ENCODE results near the gene LYZL2. TPM values are rescaled to one million over a fixed set of nuclear protein-coding genes. Genes with fewer than 3 reads are reported as not detected.
"Not testable (repeated sequence)": the region's sequence is repeated elsewhere in the genome, so short reads cannot be mapped to it uniquely, and the experiment has no call there.

LYZL2 gene
- total RNA-seq, 1 experiment from 2014 or later, result not detected

DNA sequence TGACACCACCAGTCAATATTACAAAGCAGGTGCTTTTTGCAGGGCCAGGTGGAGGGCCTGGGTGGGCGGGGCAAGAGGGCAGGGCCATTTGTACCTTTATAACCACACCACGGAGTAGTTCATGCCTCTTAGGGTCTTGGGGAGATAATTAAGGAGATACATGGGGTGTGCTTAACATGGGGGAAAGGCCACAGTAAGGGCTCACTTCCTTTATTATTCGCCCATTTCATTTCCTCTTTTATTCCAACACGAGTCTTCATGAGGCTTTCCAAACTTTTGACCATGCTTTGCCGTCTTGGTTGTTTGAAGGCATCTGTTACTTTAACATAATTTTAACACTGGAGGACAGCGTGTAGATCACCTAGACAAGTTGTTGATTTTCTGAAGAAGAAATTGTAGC lies 33.3 kb upstream of the LYZL2 start (continued):
- TF ChIP-seq RAD21 (IDR thresholded peaks at IDR 0.05; ENCODE audit: low read depth), result no peak

DNA sequence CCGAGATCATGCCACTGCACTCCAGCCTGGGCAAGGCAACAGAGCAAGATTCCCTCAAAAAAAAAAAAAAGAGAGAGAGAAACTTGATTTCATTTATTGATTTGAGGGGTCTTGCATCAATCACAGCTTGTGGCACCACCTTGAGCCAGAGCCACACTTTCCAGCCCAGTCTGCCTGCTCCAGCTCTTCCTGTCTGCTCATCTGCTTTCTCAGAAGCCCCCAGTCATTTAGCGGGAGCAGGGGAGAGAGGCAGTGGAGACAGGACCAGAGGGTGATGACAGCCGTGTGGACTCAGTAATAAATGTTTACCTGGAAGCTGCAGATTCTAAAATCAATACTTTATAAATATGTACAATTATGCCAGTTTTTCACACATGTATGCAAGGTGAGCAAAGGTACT lies 30.8 kb upstream of the LYZL2 start:
- CTCF ChIA-PET, result interaction anchor here (2.0 to 2.6 kb wide), 2 partner anchors 11 to 27 kb away, joined by 5 to 9 read pairs; no protein-coding TSS in a partner anchor
- H3K4me2 ChIP-seq (ENCODE audit: low read length); H3K4me3 ChIP-seq (replicated peaks in 1 of 2; ENCODE audit: low read depth in 1 of 2, low read length in 2 of 2); DNase-seq (ENCODE audit: low read depth, low spot score); H2AFZ ChIP-seq (ENCODE audit: low read depth, low read length, poor library complexity, severe bottlenecking); intact Hi-C loops (cut with micrococcal nuclease); ATAC-seq; H3K79me2 ChIP-seq (ENCODE audit: insufficient read depth, low read length); BruUV-seq (replicated peaks); H3K9ac ChIP-seq (ENCODE audit: low read length); H3K27ac ChIP-seq (ENCODE audit: low read depth, low read length); H3K36me3 ChIP-seq (ENCODE audit: control insufficient read depth in 1 of 2, insufficient read depth in 2 of 2, low read length in 2 of 2); H3K9me3 ChIP-seq (ENCODE audit: control insufficient read depth in 1 of 2, insufficient read depth in 1 of 2, low read depth in 1 of 2, low read length in 2 of 2); RAD21 ChIA-PET (ENCODE audit: low non-redundant PET in 1 of 2, low total read pairs in 2 of 2, uncharacterized antibody in 2 of 2, unreplicated experiment in 2 of 2); H4K20me1 ChIP-seq (ENCODE audit: insufficient read depth); H3K4me1 ChIP-seq (ENCODE audit: control insufficient read depth in 1 of 2, insufficient read depth in 2 of 2, low read length in 2 of 2); POLR2A ChIA-PET; H3K9me2 ChIP-seq (ENCODE audit: insufficient read depth): not testable (repeated sequence)
- peaks cover 14% of the 10 kb centered on the region for H3K27me3 ChIP-seq (ENCODE audit: insufficient read depth, low read length)

GRCh38 chr10:30656233-30656632 lies 26.7 kb upstream of the LYZL2 start:
- no peaks in the 10 kb centered on the region for H3K36me3 ChIP-seq (ENCODE audit: control insufficient read depth in 1 of 2, insufficient read depth in 2 of 2, low read length in 2 of 2)
- RAD21 ChIA-PET (ENCODE audit: low non-redundant PET in 1 of 2, low total read pairs in 2 of 2, uncharacterized antibody in 2 of 2, unreplicated experiment in 2 of 2), result no interaction called here
- no peaks in the 10 kb centered on the region for H3K9me2 ChIP-seq (ENCODE audit: insufficient read depth)
- no peaks in the 10 kb centered on the region for H3K9me3 ChIP-seq (ENCODE audit: control insufficient read depth in 1 of 2, insufficient read depth in 1 of 2, low read depth in 1 of 2, low read length in 2 of 2)
- POLR2A ChIA-PET, result no interaction called here
- intact Hi-C loops (cut with micrococcal nuclease), result no loop called here
- no peak overlapping the region for H3K27ac ChIP-seq (ENCODE audit: low read depth, low read length)
- CTCF ChIA-PET, result interaction anchor here (1.5 to 1.7 kb wide), 3 partner anchors 15 to 31 kb away, joined by 5 to 9 read pairs (median 5); no protein-coding TSS in a partner anchor
- peaks cover 2 to 9% of the 10 kb centered on the region in 2 experiments; a peak in 3 of 4 replicates for H3K4me1 ChIP-seq (ENCODE audit: control insufficient read depth in 1 of 2, insufficient read depth in 2 of 2, low read length in 2 of 2)
- no peaks in the 10 kb centered on the region for H4K20me1 ChIP-seq (ENCODE audit: insufficient read depth)
- H3K27me3 ChIP-seq (ENCODE audit: insufficient read depth, low read length), result peaks cover 14% of the 10 kb centered on the region
- no peak overlapping the region for H3K4me2 ChIP-seq (ENCODE audit: low read length)
- H3K9ac ChIP-seq (ENCODE audit: low read length), result no peak overlapping the region
- no peak overlapping the region for H3K4me3 ChIP-seq (replicated peaks in 1 of 2; ENCODE audit: low read depth in 1 of 2, low read length in 2 of 2)
- ATAC-seq (no peak), DNase-seq (ENCODE audit: low read depth, low spot score) (no peak)
- BruUV-seq (replicated peaks), result no TSS peak
- no peak overlapping the region for H2AFZ ChIP-seq (ENCODE audit: low read depth, low read length, poor library complexity, severe bottlenecking)
- no peaks in the 10 kb centered on the region for H3K79me2 ChIP-seq (ENCODE audit: insufficient read depth, low read length)
- TF ChIP-seq EZH2 (IDR thresholded peaks at IDR 0.05), result no peak
- TF ChIP-seq REST (IDR thresholded peaks at IDR 0.05; ENCODE audit: low read depth), result no peak
- no peak for TF ChIP-seq CTCF (IDR thresholded peaks at IDR 0.05 in 2 of 3, conservative IDR thresholded peaks at IDR 0.05 in 1 of 3; ENCODE audit: borderline replicate concordance in 1 of 3, insufficient read depth in 1 of 3, low read depth in 2 of 3, low read length in 2 of 3)
- TF ChIP-seq ZFX (IDR thresholded peaks at IDR 0.05), result no peak
- no peak for TF ChIP-seq FOSL1 (IDR thresholded peaks at IDR 0.05; ENCODE audit: low read depth)
- TF ChIP-seq SP1 (IDR thresholded peaks at IDR 0.05; ENCODE audit: low read depth), result no peak
- no peak for TF ChIP-seq ZNF274 (IDR thresholded peaks at IDR 0.05; ENCODE audit: low read depth, low read length)
- no peak for TF ChIP-seq EZH2phosphoT487 (IDR thresholded peaks at IDR 0.05; ENCODE audit: borderline replicate concordance)
- TF ChIP-seq MAX (IDR thresholded peaks at IDR 0.05), result no peak
- TF ChIP-seq RAD21 (IDR thresholded peaks at IDR 0.05; ENCODE audit: low read depth), result no peak
